Choroid plexus epithelial cell (primary cell): ENCODE results near the gene DNAI7.

Experiments
- DNase-seq: peaks from one replicate; pipeline ENCODE4 v3.0.0-alpha.2; 2010; ENCODE audit warnings: low read depth
- H3K4me3 ChIP-seq: 2 replicates; pipeline ENCODE4 v1.5.1; 2011; ENCODE audit warnings: low read depth, mild to moderate bottlenecking, control low read depth, low read length, moderate library complexity
- CTCF ChIP-seq: conservative IDR thresholded peaks from 2 replicates; pipeline ENCODE4 v1.5.1; 2011; ENCODE audit warnings: low read depth, mild to moderate bottlenecking, control low read depth, inconsistent platforms, low read length, moderate library complexity

Gene DNAI7

GRCh38 chr12:25115677-25116076 lies 79.3 kb downstream of the DNAI7 start:
- H3K4me3 ChIP-seq = no peak overlapping the region
- no peak for TF ChIP-seq CTCF
- no peak for DNase-seq

- H3K4me3 ChIP-seq = no peak overlapping the region
- DNase-seq = no peak
- TF ChIP-seq CTCF = no peak
Observed at GRCh38 chr12:25113651-25114050, 81.3 kb downstream of the DNAI7 start.

GRCh38 chr12:25110260-25110659 lies 84.7 kb downstream of the DNAI7 start:
- no peak overlapping the region for H3K4me3 ChIP-seq
- no peak for DNase-seq
- TF ChIP-seq CTCF = no peak

GRCh38 chr12:25107920-25108319 lies 87.0 kb downstream of the DNAI7 start:
- DNase-seq = no peak
- H3K4me3 ChIP-seq = no peak overlapping the region
- no peak for TF ChIP-seq CTCF

GRCh38 chr12:25106818-25107217 lies 88.1 kb downstream of the DNAI7 start:
- no peak overlapping the region for H3K4me3 ChIP-seq
- DNase-seq = peak; percentile 19
- TF ChIP-seq CTCF = no peak

GRCh38 chr12:25102402-25102801 lies 92.6 kb downstream of the DNAI7 start:
- no peak for TF ChIP-seq CTCF
- no peak overlapping the region for H3K4me3 ChIP-seq
- DNase-seq = no peak

- H3K4me3 ChIP-seq = no peak overlapping the region
- no peak for DNase-seq
- no peak for TF ChIP-seq CTCF
Observed at GRCh38 chr12:25101092-25101445, 93.9 kb downstream of the DNAI7 start.
